OCI-LY1 (cell line): ENCODE results near the gene SERP2.

Experiments used
- CTCF ChIP-seq: fragments of 200-600 bp; sonication (generic), shearing (Covaris generic); IDR thresholded peaks from 2 replicates; pipeline ENCODE4 v1.5.1; 2017; ENCODE audit warnings: mild to moderate bottlenecking, antibody characterized with exemption, low read length, moderate library complexity, mixed read lengths
- EZH2 ChIP-seq: fragments of 200-600 bp; sonication (generic), shearing (Covaris generic); IDR thresholded peaks from 2 replicates; pipeline ENCODE4 v1.8.0; 2017; ENCODE audit warnings: borderline replicate concordance, mixed run types, mild to moderate bottlenecking, antibody characterized with exemption, low read length, moderate library complexity, mixed read lengths

- no peak for TF ChIP-seq CTCF
- TF ChIP-seq EZH2: no peak
Measured at GRCh38 chr13:44422755-44423643, 49.4 kb downstream of the SERP2 start.
